Measurements from ENCODE around the gene CABS1.

CABS1 gene

GRCh38 chr4:70303090-70303489, 31.7 kb upstream of the CABS1 start:
- TF ChIP-seq CTCF (IDR thresholded peaks at IDR 0.05; ENCODE audit: control insufficient read depth, extremely low read depth, insufficient read depth) = no peak
- DNase-seq (ENCODE audit: low read depth) = no peak
- no peak overlapping the region for H3K4me3 ChIP-seq (ENCODE audit: low read depth, low read length)

- no peak for DNase-seq (ENCODE audit: low read depth)
- TF ChIP-seq CTCF (IDR thresholded peaks at IDR 0.05; ENCODE audit: control insufficient read depth, extremely low read depth, insufficient read depth) = no peak
- H3K4me3 ChIP-seq (ENCODE audit: low read depth, low read length) = no peak overlapping the region
These were observed 29.2 kb upstream of the CABS1 start for GRCh38 chr4:70305601-70306000.

GRCh38 chr4:70306076-70306475, 28.7 kb upstream of the CABS1 start:
- peak; percentile 72 for DNase-seq (ENCODE audit: low read depth)
- no peak overlapping the region for H3K4me3 ChIP-seq (ENCODE audit: low read depth, low read length)
- TF ChIP-seq CTCF (IDR thresholded peaks at IDR 0.05; ENCODE audit: control insufficient read depth, extremely low read depth, insufficient read depth) = no peak

- no peak overlapping the region for H3K4me3 ChIP-seq (ENCODE audit: low read depth, low read length)
- DNase-seq (ENCODE audit: low read depth) = no peak
- TF ChIP-seq CTCF (IDR thresholded peaks at IDR 0.05; ENCODE audit: control insufficient read depth, extremely low read depth, insufficient read depth) = no peak
These were observed 21.0 kb upstream of the CABS1 start for GRCh38 chr4:70313736-70314135.

GRCh38 chr4:70315928-70316327, 18.9 kb upstream of the CABS1 start:
- TF ChIP-seq CTCF (IDR thresholded peaks at IDR 0.05; ENCODE audit: control insufficient read depth, extremely low read depth, insufficient read depth) = peak; percentile 56
- DNase-seq (ENCODE audit: low read depth) = no peak
- no peak overlapping the region for H3K4me3 ChIP-seq (ENCODE audit: low read depth, low read length)

GRCh38 chr4:70326052-70326451, 8.7 kb upstream of the CABS1 start:
- DNase-seq (ENCODE audit: low read depth) = no peak
- H3K4me3 ChIP-seq (ENCODE audit: low read depth, low read length) = no peak overlapping the region
- no peak for TF ChIP-seq CTCF (IDR thresholded peaks at IDR 0.05; ENCODE audit: control insufficient read depth, extremely low read depth, insufficient read depth)

- no peak for DNase-seq (ENCODE audit: low read depth)
- H3K4me3 ChIP-seq (ENCODE audit: low read depth, low read length) = no peak overlapping the region
- no peak for TF ChIP-seq CTCF (IDR thresholded peaks at IDR 0.05; ENCODE audit: control insufficient read depth, extremely low read depth, insufficient read depth)
These were observed 1.3 kb downstream of the CABS1 start for GRCh38 chr4:70336043-70336442.

Measured in LNCaP clone FGC (cell line).